GM21717 (cell line): ENCODE measurements around the gene ASMT.
"Not testable (repeated sequence)": the region's sequence is repeated elsewhere in the genome, so short reads cannot be mapped to it uniquely, and the experiment has no call there.

ENCODE experiments used
- ATAC-seq: cut with Tn5 transposase; IDR thresholded peaks from one replicate; pipeline ENCODE4 v1.9.1; 2021; ENCODE audit warnings: mild to moderate bottlenecking, moderate library complexity; ENCODE audit not compliant: unreplicated experiment

ASMT gene

DNA sequence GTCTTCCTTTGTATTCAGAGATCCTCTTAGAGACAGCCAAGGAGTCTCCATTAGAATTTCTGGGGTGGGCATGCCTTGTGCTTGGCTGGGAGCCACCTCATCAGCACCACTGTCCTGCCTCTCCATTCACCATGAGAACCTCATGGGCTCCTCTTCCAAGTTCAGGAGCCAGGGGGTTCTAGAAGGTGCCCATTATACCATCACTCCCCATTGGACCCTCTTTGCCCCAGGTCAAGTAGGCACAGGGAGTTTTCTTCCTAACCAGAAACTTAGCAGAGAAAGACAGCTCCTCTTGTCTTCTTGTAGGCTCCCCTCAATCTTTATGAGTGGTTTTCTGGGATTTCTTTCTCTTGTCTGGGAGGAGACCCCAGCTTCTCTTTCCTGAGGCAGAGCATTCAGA is 31.1 kb downstream of the ASMT start:
- no peak for ATAC-seq

DNA sequence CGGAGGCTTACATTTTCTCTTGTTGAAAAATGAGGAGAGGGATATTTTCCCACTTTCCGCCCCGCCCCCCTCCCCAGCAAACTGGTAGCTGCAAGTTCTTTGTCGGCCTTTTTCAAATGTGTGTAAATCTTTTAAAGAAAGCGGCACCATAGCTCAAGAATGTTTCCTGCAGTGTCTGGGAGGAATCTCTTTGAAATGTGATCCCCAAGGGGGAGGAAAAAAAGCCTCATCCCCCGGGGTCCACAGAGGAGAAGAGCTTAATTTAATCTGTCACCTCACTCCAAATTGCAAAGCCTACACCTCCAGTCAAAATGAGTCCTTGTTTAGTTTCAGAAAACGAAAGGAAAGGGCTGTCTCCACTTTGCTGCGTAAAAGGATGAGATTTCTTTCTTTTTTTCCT is 34.8 kb downstream of the ASMT start:
- no peak for ATAC-seq

DNA sequence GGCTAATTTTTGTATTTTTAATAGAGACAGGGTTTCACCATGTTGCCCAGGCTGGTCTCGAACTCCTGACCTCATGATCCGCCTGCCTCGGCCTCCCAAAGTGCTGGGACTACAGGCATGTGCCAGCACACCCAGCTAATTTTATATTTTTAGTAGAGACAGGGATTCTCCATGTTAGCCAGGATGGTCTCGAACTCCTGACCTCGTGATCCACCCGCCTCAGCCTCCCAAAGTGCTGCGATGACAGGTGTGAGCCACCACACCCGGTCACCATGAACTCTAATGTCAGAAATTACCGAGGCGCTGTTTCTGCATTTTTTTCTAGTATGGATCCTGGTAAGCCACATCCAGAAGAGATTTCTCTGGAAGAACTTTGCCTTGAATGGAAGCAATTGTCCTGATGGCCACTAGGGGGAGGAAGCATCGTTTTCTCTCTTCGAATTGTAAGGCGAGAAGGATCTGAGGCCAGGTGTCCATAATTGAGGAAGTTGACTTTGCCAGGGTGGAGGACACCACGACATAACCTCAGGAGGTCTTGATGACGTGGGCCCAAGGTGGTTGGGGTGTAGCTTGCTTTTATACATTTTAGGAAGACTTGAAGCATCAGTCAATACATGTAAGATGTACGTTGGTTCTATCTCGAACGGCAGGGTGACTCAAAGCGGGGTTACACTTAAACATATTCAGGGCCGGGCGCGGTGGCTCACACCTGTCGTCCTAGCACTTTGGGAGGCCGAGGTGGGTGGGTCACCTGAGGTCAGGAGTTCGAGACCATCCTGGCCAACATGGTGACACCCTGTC is 37.4 kb downstream of the ASMT start:
- peak; percentile 36 for ATAC-seq

- no peak for ATAC-seq
Observed at GRCh38 chrX:1656379-1656778, 41.5 kb downstream of the ASMT start.

- ATAC-seq, result peak; percentile 53
Observed at GRCh38 chrX:1657367-1658070, 42.7 kb downstream of the ASMT start.

DNA sequence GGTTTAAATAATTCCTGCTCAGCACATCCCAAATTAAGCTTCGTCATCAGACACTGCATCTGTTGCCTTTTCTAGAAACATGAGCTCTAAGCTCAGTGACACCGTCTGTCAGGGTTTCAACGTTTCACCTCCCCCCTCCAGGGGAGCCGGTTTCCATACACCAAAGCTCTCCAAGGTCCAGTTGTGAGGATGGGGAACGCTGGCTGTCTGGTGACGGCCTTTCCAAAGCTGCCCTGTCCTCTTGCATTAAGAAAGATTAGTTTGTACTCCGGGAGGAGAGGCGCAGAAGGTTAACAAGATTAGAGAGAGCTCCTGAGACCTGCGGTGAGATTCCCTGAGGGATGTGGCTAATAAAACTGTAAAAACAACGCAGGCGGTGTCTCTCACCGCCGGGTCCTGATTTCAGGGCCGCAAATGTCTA is 43.2 kb downstream of the ASMT start:
- ATAC-seq, result peak; percentile 4

- no peak for ATAC-seq
Observed at GRCh38 chrX:1659664-1660461, 45.0 kb downstream of the ASMT start.

GRCh38 chrX:1661048-1661921 is 46.4 kb downstream of the ASMT start:
- peak; percentile 88 for ATAC-seq

DNA sequence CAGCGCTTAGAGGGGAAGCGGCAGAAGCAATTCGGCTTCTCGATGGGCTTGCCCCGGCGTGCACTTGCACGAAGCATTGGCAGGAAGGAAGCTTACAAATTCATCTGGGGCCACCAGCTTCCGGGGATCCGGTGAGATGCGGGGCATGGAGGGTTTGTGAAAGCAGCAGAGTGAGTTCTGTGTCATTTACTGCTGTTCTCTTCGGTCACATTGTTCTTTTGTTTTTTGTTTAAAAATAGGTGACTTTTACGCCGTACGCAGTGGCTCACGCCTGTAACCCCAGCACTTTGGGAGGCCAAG is 47.0 kb downstream of the ASMT start:
- ATAC-seq, result no peak

DNA sequence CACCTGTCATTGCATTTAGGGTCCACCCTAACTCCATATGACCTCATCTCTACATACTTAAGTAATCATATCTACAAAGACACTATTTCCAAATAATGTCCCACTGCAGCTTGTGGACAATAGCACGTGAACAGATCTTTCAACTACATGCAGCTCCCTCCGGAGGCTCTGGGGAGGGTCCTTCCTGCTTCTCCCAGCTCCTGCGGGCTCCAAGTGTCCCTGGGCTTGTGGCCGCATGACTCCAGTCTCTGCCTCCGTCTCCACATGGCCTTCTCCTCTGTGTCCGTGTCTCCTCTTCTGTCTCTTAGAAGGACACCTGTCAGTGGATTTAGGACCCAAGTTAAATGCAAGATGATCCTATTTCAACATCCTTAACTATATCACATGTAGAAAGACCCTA is 52.7 kb downstream of the ASMT start:
- no peak for ATAC-seq

GRCh38 chrX:1673337-1673736 is 58.5 kb downstream of the ASMT start:
- no peak for ATAC-seq

- ATAC-seq, result no peak
Observed at GRCh38 chrX:1676866-1677265, 62.0 kb downstream of the ASMT start.

DNA sequence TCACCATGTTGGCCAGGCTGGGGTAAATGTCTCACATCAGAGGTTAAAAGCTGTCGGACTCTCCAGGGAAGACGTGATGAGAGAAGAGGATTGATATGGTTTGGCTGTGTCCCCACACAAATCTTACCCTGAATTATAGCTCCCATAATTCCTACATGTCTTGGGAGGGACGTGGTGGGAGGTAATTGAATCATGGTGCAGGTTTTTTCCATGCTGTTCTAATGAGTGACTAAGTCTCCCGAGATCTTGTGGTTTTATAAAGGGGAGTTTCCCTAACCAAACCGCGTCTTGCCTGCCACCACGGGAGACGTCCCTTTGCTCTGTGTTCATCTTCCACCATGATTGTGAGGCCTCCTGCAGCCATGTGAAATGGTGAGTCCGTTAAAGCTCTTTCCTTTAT is 64.4 kb downstream of the ASMT start:
- no peak for ATAC-seq

- no peak for ATAC-seq
Observed at GRCh38 chrX:1681439-1681838, 66.6 kb downstream of the ASMT start.

GRCh38 chrX:1681856-1682255 is 67.0 kb downstream of the ASMT start:
- not testable (repeated sequence) for ATAC-seq

DNA sequence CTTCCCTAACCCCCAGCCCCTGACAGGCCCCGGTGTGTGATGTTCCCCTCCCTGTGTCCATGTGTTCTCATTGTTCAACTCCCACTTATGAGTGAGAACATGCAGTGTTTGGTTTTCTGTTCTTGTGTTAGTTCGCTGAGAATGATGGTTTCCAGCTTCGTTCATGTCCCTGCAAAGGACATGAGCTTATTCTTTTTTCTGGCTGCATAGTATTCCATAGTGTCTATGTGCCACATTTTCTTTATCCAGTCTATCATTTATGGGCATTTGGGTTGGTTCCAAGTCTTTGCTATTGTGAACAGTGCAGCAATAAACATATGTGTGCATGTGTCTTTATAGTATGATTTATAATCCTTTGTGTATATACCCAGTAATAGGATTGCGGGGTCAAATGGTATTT is 67.6 kb downstream of the ASMT start:
- not testable (repeated sequence) for ATAC-seq

DNA sequence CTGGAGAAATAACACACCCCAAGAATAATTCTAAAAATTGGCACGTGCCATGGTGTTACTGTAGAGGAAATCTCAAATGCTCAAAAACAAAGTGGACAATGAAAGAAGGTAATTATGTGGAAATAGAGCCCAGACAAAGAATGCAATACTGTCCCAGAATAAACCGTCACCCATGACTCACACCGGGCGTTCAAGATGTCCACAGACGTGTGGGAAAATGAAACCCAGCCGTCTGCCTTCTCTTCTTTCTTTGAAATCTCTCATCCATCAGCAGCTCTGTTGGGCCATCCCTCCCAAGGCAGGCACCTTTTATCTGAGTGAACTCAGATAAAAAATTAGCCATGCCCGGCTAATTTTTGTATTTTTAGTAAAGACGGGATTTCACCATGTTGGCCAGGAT is 70.0 kb downstream of the ASMT start:
- not testable (repeated sequence) for ATAC-seq

- not testable (repeated sequence) for ATAC-seq
Observed at GRCh38 chrX:1685444-1685880, 70.6 kb downstream of the ASMT start.

DNA sequence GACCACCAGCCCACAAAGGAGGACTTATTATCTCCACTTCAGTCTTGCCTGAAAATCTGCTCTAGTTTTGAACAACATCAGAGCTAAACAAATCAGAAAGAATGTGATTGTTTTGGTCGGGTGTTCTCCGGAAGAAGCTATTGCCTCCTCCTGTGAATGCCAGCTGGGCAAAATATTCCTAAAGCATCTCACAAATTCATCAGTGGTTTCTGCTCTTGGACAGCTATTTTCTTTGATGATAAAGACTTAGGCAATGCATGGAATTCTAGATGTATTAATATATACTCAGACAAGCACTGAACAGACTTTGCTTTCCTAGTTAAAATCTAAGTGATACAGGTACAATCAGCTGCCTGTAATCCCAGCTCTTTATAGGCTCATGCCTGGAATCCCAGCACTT is 71.8 kb downstream of the ASMT start:
- no peak for ATAC-seq
